Renal cortical epithelial cell (primary cell): Measurements from ENCODE around the gene ADGRL1. TPM values are rescaled to one million over a fixed set of nuclear protein-coding genes. Genes with fewer than 3 reads are reported as not detected.
"Not testable (repeated sequence)": the region's sequence is repeated elsewhere in the genome, so short reads cannot be mapped to it uniquely, and the experiment has no call there.

Experiments used
- DNase-seq: peaks from one replicate; pipeline ENCODE4 v3.0.0-alpha.2; 2011; ENCODE audit warnings: low read depth
- total RNA-seq: library from RNA; depleted of rRNA; stranded (reverse); fragments of >200 nt; gene quantifications from 2 replicates; pipeline ENCODE4 v1.2.3, GENCODE V29; 2014

Gene ADGRL1
- total RNA-seq, 1 donor from 2014 or later: 14.8 TPM

- DNase-seq: no peak
Observed at GRCh38 chr19:14189415-14189814, 16.6 kb downstream of the ADGRL1 start.

- not testable (repeated sequence) for DNase-seq
Observed at GRCh38 chr19:14188086-14188485, 17.9 kb downstream of the ADGRL1 start.

- DNase-seq: no peak
Observed at GRCh38 chr19:14187561-14187960, 18.4 kb downstream of the ADGRL1 start.

- not testable (repeated sequence) for DNase-seq
Observed at GRCh38 chr19:14186684-14187083, 19.3 kb downstream of the ADGRL1 start.

- not testable (repeated sequence) for DNase-seq
Observed at GRCh38 chr19:14185691-14186090, 20.3 kb downstream of the ADGRL1 start.

GRCh38 chr19:14185158-14185557 lies 20.8 kb downstream of the ADGRL1 start:
- no peak for DNase-seq

GRCh38 chr19:14183741-14184350 lies 22.1 kb downstream of the ADGRL1 start:
- DNase-seq: no peak

- DNase-seq: no peak
Observed at GRCh38 chr19:14182476-14182875, 23.5 kb downstream of the ADGRL1 start.

- no peak for DNase-seq
Observed at GRCh38 chr19:14181906-14182305, 24.1 kb downstream of the ADGRL1 start.

GRCh38 chr19:14181199-14181598 lies 24.8 kb downstream of the ADGRL1 start:
- DNase-seq: not testable (repeated sequence)

GRCh38 chr19:14177496-14178074 lies 28.4 kb downstream of the ADGRL1 start:
- no peak for DNase-seq

GRCh38 chr19:14175351-14175792 lies 30.6 kb downstream of the ADGRL1 start:
- DNase-seq: no peak

- DNase-seq: no peak
Observed at GRCh38 chr19:14174883-14175282, 31.1 kb downstream of the ADGRL1 start.

GRCh38 chr19:14168993-14169392 lies 37.0 kb downstream of the ADGRL1 start:
- no peak for DNase-seq

- no peak for DNase-seq
Observed at GRCh38 chr19:14168259-14168972, 37.6 kb downstream of the ADGRL1 start.

GRCh38 chr19:14167576-14168138 lies 38.3 kb downstream of the ADGRL1 start:
- no peak for DNase-seq

GRCh38 chr19:14166999-14167575 lies 38.9 kb downstream of the ADGRL1 start:
- DNase-seq: no peak

- DNase-seq: no peak
Observed at GRCh38 chr19:14165990-14166830, 39.8 kb downstream of the ADGRL1 start.

GRCh38 chr19:14164724-14165493 lies 41.1 kb downstream of the ADGRL1 start:
- no peak for DNase-seq

- no peak for DNase-seq
Observed at GRCh38 chr19:14164082-14164481, 41.9 kb downstream of the ADGRL1 start.

GRCh38 chr19:14162871-14163297 lies 43.1 kb downstream of the ADGRL1 start:
- DNase-seq: no peak
